Measurements from ENCODE around the gene STYX. TPM values are rescaled to one million over a fixed set of nuclear protein-coding genes. Genes with fewer than 3 reads are reported as not detected.

Gene STYX
- polyA plus RNA-seq, 1 donor from 2014 or later, result 15.1 TPM

GRCh38 chr14:52821805-52822250 lies 91.9 kb downstream of the STYX start:
- H3K79me2 ChIP-seq (replicated peaks; ENCODE audit: insufficient read depth, low read length), result no peaks in the 10 kb centered on the region

DNA sequence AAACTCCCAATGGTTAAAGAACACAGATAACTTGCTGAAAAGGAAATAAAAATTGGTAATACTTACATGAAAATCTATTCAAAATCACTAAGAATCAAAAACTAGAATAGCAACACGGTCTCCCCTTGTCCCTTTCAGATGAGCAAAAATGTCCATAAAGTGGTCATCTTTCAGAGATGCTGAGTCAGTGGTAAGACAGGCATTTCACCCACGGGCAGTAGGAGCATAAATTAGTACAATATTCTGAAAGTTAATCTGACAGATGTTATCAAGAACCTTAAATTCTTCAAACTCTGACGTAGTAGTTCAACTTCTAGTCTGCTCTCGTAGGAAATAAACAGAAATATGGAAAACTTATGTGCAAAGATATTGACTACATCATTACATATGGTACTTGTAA lies 94.5 kb downstream of the STYX start:
- no peak overlapping the region for H3K9ac ChIP-seq (ENCODE audit: low read length)
- no peaks in the 10 kb centered on the region for H3F3A ChIP-seq (ENCODE audit: insufficient read depth, low read length, poor library complexity, severe bottlenecking)
- no peaks in the 10 kb centered on the region for H3K36me3 ChIP-seq (ENCODE audit: insufficient read depth, low read length)
- H3K9me3 ChIP-seq (ENCODE audit: low read length), result no peaks in the 10 kb centered on the region
- H3K4me2 ChIP-seq (ENCODE audit: low read length), result no peak overlapping the region
- H2AFZ ChIP-seq (ENCODE audit: low read depth, low read length), result no peak overlapping the region
- no peaks in the 10 kb centered on the region for H3K79me2 ChIP-seq (replicated peaks; ENCODE audit: insufficient read depth, low read length)
- H4K20me1 ChIP-seq (ENCODE audit: insufficient read depth), result no peaks in the 10 kb centered on the region
- H3K9me2 ChIP-seq (ENCODE audit: insufficient read depth, low read length), result no peaks in the 10 kb centered on the region
- no peak overlapping the region for H3K4me3 ChIP-seq (ENCODE audit: low read length)
- H3K27ac ChIP-seq (ENCODE audit: low read length), result no peak overlapping the region
- no peaks in the 10 kb centered on the region for H3K27me3 ChIP-seq (ENCODE audit: insufficient read depth, low read depth, low read length)
- no peak for TF ChIP-seq POLR2AphosphoS5 (IDR thresholded peaks at IDR 0.05)
- no peak for TF ChIP-seq SMC3 (conservative IDR thresholded peaks at IDR 0.05; ENCODE audit: poor library complexity)
- no peak for TF ChIP-seq CTCF (IDR thresholded peaks at IDR 0.05; ENCODE audit: poor library complexity, severe bottlenecking)
- no peak for TF ChIP-seq EP300 (conservative IDR thresholded peaks at IDR 0.05; ENCODE audit: poor library complexity, severe bottlenecking)
- TF ChIP-seq EZH2 (IDR thresholded peaks at IDR 0.05; ENCODE audit: borderline replicate concordance, insufficient read depth, low read length, poor library complexity, severe bottlenecking), result no peak
- TF ChIP-seq, protein P1, sequence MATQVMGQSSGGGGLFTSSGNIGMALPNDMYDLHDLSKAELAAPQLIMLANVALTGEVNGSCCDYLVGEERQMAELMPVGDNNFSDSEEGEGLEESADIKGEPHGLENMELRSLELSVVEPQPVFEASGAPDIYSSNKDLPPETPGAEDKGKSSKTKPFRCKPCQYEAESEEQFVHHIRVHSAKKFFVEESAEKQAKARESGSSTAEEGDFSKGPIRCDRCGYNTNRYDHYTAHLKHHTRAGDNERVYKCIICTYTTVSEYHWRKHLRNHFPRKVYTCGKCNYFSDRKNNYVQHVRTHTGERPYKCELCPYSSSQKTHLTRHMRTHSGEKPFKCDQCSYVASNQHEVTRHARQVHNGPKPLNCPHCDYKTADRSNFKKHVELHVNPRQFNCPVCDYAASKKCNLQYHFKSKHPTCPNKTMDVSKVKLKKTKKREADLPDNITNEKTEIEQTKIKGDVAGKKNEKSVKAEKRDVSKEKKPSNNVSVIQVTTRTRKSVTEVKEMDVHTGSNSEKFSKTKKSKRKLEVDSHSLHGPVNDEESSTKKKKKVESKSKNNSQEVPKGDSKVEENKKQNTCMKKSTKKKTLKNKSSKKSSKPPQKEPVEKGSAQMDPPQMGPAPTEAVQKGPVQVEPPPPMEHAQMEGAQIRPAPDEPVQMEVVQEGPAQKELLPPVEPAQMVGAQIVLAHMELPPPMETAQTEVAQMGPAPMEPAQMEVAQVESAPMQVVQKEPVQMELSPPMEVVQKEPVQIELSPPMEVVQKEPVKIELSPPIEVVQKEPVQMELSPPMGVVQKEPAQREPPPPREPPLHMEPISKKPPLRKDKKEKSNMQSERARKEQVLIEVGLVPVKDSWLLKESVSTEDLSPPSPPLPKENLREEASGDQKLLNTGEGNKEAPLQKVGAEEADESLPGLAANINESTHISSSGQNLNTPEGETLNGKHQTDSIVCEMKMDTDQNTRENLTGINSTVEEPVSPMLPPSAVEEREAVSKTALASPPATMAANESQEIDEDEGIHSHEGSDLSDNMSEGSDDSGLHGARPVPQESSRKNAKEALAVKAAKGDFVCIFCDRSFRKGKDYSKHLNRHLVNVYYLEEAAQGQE (IDR thresholded peaks at IDR 0.05; ENCODE audit: borderline replicate concordance), result no peak
- no peak for TF ChIP-seq MXI1 (conservative IDR thresholded peaks at IDR 0.05; ENCODE audit: poor library complexity, severe bottlenecking)
- TF ChIP-seq TAF1 (IDR thresholded peaks at IDR 0.05; ENCODE audit: low read depth), result no peak
- TF ChIP-seq RAD21 (conservative IDR thresholded peaks at IDR 0.05), result no peak

More at GRCh38 chr14:52821805-52822250, 91.9 kb downstream of the STYX start:
- TF ChIP-seq, protein P1 (IDR thresholded peaks at IDR 0.05; ENCODE audit: borderline replicate concordance), result no peak
- TF ChIP-seq CTCF (IDR thresholded peaks at IDR 0.05; ENCODE audit: poor library complexity, severe bottlenecking) (no peak), TAF1 (IDR thresholded peaks at IDR 0.05; ENCODE audit: low read depth) (no peak), EZH2 (IDR thresholded peaks at IDR 0.05; ENCODE audit: borderline replicate concordance, insufficient read depth, low read length, poor library complexity, severe bottlenecking) (no peak), POLR2AphosphoS5 (IDR thresholded peaks at IDR 0.05) (no peak)
- Histone ChIP-seq H3K9ac (ENCODE audit: low read length) (no peak overlapping the region), H3F3A (ENCODE audit: insufficient read depth, low read length, poor library complexity, severe bottlenecking) (no peaks in the 10 kb centered on the region), H2AFZ (ENCODE audit: low read depth, low read length) (no peak overlapping the region), H3K9me2 (ENCODE audit: insufficient read depth, low read length) (no peaks in the 10 kb centered on the region), H3K36me3 (ENCODE audit: insufficient read depth, low read length) (no peaks in the 10 kb centered on the region), H3K27ac (ENCODE audit: low read length) (no peak overlapping the region), H3K4me2 (ENCODE audit: low read length) (no peak overlapping the region), H3K27me3 (ENCODE audit: insufficient read depth, low read depth, low read length) (no peaks in the 10 kb centered on the region), H3K9me3 (ENCODE audit: low read length) (no peaks in the 10 kb centered on the region), H4K20me1 (ENCODE audit: insufficient read depth) (no peaks in the 10 kb centered on the region), H3K4me3 (ENCODE audit: low read length) (no peak overlapping the region)

Measured in neural cell (in vitro differentiated cells).